WTC11 (cell line): ENCODE results near the gene STX5. TPM values are rescaled to one million over a fixed set of nuclear protein-coding genes. Genes with fewer than 3 reads are reported as not detected.
A peak's percentile ranks its signal among the peaks of the same experiment; 100 is the strongest.

Source experiments
- ATAC-seq: fragments of 200-7000 bp; cut with Tn5 transposase; 2 replicates; pipeline ENCODE4 v1.10.0; 2021; ENCODE audit warnings: mild to moderate bottlenecking, moderate library complexity
- CTCF ChIA-PET: fragments of 300-600 bp; sonication (Branson Sonifier 250); formaldehyde crosslinking; loops from one replicate; lab custom pipeline; 2021; ENCODE audit warnings: antibody characterized with exemption; lab: Charles Lee
- POLR2A ChIA-PET: fragments of 350-600 bp; sonication (Branson Sonifier 250); formaldehyde crosslinking; loops from one replicate; lab custom pipeline; 2021; ENCODE audit warnings: antibody characterized with exemption; lab: Charles Lee
- DNase-seq: peaks from one replicate; pipeline ENCODE4 v3.0.0; 2021; ENCODE audit warnings: low spot score
- H3K27ac Mint-ChIP-seq: 2 replicates; pipeline ENCODE4 v1.8.0; 2021; ENCODE audit warnings: mixed read lengths
- H3K27me3 Mint-ChIP-seq: 2 replicates; pipeline ENCODE4 v1.8.0; 2021; ENCODE audit warnings: low read depth, mild to moderate bottlenecking, moderate library complexity, mixed read lengths
- H3K36me3 Mint-ChIP-seq: 2 replicates; pipeline ENCODE4 v1.8.0; 2021; ENCODE audit warnings: mixed read lengths
- H3K4me1 Mint-ChIP-seq: 2 replicates; pipeline ENCODE4 v1.8.0; 2022; ENCODE audit warnings: mixed read lengths
- H3K4me3 Mint-ChIP-seq: 2 replicates; pipeline ENCODE4 v1.8.0; 2021; ENCODE audit warnings: mild to moderate bottlenecking, moderate library complexity, mixed read lengths
- H3K9me3 Mint-ChIP-seq: 2 replicates; pipeline ENCODE4 v1.8.0; 2021; ENCODE audit warnings: mixed read lengths
- ATF1 ChIP-seq: sonication (generic); formaldehyde crosslinking; IDR thresholded peaks from 2 replicates; pipeline ENCODE4 v1.8.1; 2023; ENCODE audit warnings: mild to moderate bottlenecking, moderate library complexity, missing genetic modification reagents
- EMX1 ChIP-seq: fragments of 250-450 bp; sonication (Bioruptor Pico); IDR thresholded peaks from 2 replicates; pipeline ENCODE4 v1.8.0; 2021; ENCODE audit warnings: mild to moderate bottlenecking
- FOXJ3 ChIP-seq: sonication (generic); formaldehyde crosslinking; IDR thresholded peaks from 2 replicates; pipeline ENCODE4 v1.9.0; 2021; ENCODE audit warnings: missing genetic modification reagents, mild to moderate bottlenecking, borderline replicate concordance
- GRHL2 ChIP-seq: fragments of 250-450 bp; sonication (Bioruptor Pico); IDR thresholded peaks from 2 replicates; pipeline ENCODE4 v1.8.0; 2022; ENCODE audit warnings: mild to moderate bottlenecking, moderate library complexity; ENCODE audit not compliant: insufficient replicate concordance, severe bottlenecking
- GTF2I ChIP-seq: fragments of 250-450 bp; sonication (Bioruptor Pico); conservative IDR thresholded peaks from 2 replicates; pipeline ENCODE4 v1.4.0; 2021; ENCODE audit warnings: mild to moderate bottlenecking
- KAT7 ChIP-seq: sonication (generic); formaldehyde crosslinking; IDR thresholded peaks from 2 replicates; pipeline ENCODE4 v1.8.1; 2023; ENCODE audit warnings: missing genetic modification reagents, mild to moderate bottlenecking, borderline replicate concordance
- NFATC4 ChIP-seq: fragments of 250-450 bp; sonication (Bioruptor Pico); IDR thresholded peaks from 2 replicates; pipeline ENCODE4 v1.9.0; 2021; ENCODE audit warnings: mild to moderate bottlenecking
- PRRX2 ChIP-seq: fragments of 250-450 bp; sonication (Bioruptor Pico); IDR thresholded peaks from 2 replicates; pipeline ENCODE4 v1.8.0; 2021; ENCODE audit warnings: mild to moderate bottlenecking
- RELA ChIP-seq: sonication (generic); formaldehyde crosslinking; IDR thresholded peaks from 2 replicates; pipeline ENCODE4 v1.8.1; 2022; ENCODE audit warnings: missing genetic modification reagents, mild to moderate bottlenecking, borderline replicate concordance
- ZBTB21 ChIP-seq: sonication (generic); formaldehyde crosslinking; IDR thresholded peaks from 2 replicates; pipeline ENCODE4 v1.8.1; 2023; ENCODE audit warnings: mild to moderate bottlenecking, missing genetic modification reagents, borderline replicate concordance
- ZNF121 ChIP-seq: sonication (generic); formaldehyde crosslinking; IDR thresholded peaks from 2 replicates; pipeline ENCODE4 v1.8.0; 2023; ENCODE audit warnings: missing genetic modification reagents
- ZNF219 ChIP-seq: sonication (generic); formaldehyde crosslinking; IDR thresholded peaks from 2 replicates; pipeline ENCODE4 v1.8.0; 2023; ENCODE audit warnings: missing genetic modification reagents, mild to moderate bottlenecking, borderline replicate concordance
- ZNF263 ChIP-seq: sonication (generic); formaldehyde crosslinking; IDR thresholded peaks from 2 replicates; pipeline ENCODE4 v1.8.1; 2022; ENCODE audit warnings: low read depth, mild to moderate bottlenecking, moderate library complexity, missing genetic modification reagents
- ZNF317 ChIP-seq: sonication (generic); formaldehyde crosslinking; IDR thresholded peaks from 2 replicates; pipeline ENCODE4 v1.8.1; 2023; ENCODE audit warnings: low read depth, mild to moderate bottlenecking, moderate library complexity, missing genetic modification reagents, borderline replicate concordance
- total RNA-seq: library from RNA; stranded (reverse); gene quantifications from 3 replicates; pipeline ENCODE4 v1.2.3, GENCODE V29; 2021
- TF ChIP-seq, protein P1 (sequence below): fragments of 250-450 bp; sonication (Bioruptor Pico); IDR thresholded peaks from 2 replicates; pipeline ENCODE4 v1.9.0; 2021; ENCODE audit warnings: mild to moderate bottlenecking
- TF ChIP-seq, protein P2 (sequence below): sonication (generic); formaldehyde crosslinking; IDR thresholded peaks from 2 replicates; pipeline ENCODE4 v1.8.0; 2023; ENCODE audit warnings: missing genetic modification reagents, mild to moderate bottlenecking, borderline replicate concordance
- TF ChIP-seq, protein P3 (sequence below): fragments of 250-450 bp; sonication (Bioruptor Pico); IDR thresholded peaks from 2 replicates; pipeline ENCODE4 v2.1.2; 2022; ENCODE audit warnings: mild to moderate bottlenecking, moderate library complexity
- TF ChIP-seq, protein P4 (sequence below): sonication (generic); formaldehyde crosslinking; IDR thresholded peaks from 2 replicates; pipeline ENCODE4 v1.8.1; 2023; ENCODE audit warnings: mild to moderate bottlenecking, missing genetic modification reagents, moderate library complexity
- TF ChIP-seq, protein P5 (sequence below): sonication (generic); formaldehyde crosslinking; IDR thresholded peaks from 2 replicates; pipeline ENCODE4 v1.8.0; 2023; ENCODE audit warnings: missing genetic modification reagents

Gene STX5
- total RNA-seq, 1 experiment from 2014 or later: 30.2 TPM

DNA sequence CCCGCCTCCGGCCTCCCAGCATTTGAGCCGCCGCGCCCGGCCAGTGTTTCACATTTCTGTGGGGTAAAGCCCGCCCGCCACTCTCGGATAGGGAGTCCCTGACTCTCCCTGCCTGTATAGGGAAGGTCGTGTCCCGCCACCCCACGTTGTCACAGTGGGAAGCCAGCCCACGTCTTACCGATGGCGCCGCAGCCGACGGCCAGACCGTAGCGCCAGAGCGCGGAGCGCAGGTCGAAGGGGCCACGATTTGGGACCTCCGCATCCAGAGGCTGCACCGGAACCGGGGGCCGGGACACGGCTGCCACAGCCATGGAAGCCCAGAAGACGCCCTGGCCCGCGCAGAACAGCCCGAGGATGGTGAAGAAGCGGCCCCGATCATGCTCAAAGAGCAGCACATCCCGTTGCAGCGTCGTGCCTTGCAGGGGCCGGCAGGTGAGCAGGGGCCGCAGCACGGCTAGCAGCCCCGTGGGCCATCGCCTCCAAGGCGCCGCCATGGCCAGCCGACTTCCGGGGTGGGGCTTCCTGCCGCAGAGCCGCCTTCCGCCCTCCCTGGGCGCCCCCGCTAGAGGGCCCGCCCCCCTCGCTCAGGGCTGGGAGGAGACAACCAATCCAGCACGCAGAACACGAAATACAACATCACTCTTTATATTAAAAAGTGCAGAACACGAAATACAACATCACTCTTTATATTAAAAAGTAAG, 40.2 kb downstream of the STX5 start, which contains the start of gene TMEM223 (continued):
- peak; percentile 2; the same call in 1 of the 2 replicates for TF ChIP-seq ZNF121 (CRISPR knock-in tag)
- TF ChIP-seq EMX1 (CRISPR knock-in tag): peak; percentile 81
- TF ChIP-seq ZNF317 (CRISPR knock-in tag): 0 out of 2 replicates have a peak, but pooled peaks have one; percentile 30
- peak; percentile 92; the same call in 1 of the 2 replicates for TF ChIP-seq RELA (CRISPR knock-in tag)
- TF ChIP-seq, protein P1, sequence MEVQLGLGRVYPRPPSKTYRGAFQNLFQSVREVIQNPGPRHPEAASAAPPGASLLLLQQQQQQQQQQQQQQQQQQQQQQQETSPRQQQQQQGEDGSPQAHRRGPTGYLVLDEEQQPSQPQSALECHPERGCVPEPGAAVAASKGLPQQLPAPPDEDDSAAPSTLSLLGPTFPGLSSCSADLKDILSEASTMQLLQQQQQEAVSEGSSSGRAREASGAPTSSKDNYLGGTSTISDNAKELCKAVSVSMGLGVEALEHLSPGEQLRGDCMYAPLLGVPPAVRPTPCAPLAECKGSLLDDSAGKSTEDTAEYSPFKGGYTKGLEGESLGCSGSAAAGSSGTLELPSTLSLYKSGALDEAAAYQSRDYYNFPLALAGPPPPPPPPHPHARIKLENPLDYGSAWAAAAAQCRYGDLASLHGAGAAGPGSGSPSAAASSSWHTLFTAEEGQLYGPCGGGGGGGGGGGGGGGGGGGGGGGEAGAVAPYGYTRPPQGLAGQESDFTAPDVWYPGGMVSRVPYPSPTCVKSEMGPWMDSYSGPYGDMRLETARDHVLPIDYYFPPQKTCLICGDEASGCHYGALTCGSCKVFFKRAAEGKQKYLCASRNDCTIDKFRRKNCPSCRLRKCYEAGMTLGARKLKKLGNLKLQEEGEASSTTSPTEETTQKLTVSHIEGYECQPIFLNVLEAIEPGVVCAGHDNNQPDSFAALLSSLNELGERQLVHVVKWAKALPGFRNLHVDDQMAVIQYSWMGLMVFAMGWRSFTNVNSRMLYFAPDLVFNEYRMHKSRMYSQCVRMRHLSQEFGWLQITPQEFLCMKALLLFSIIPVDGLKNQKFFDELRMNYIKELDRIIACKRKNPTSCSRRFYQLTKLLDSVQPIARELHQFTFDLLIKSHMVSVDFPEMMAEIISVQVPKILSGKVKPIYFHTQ: no peak; the same call in 1 of the 2 replicates
- 0 out of 2 replicates have a peak, but pooled peaks have one; percentile 21 for TF ChIP-seq ZNF263 (CRISPR knock-in tag)
- TF ChIP-seq, protein P2, sequence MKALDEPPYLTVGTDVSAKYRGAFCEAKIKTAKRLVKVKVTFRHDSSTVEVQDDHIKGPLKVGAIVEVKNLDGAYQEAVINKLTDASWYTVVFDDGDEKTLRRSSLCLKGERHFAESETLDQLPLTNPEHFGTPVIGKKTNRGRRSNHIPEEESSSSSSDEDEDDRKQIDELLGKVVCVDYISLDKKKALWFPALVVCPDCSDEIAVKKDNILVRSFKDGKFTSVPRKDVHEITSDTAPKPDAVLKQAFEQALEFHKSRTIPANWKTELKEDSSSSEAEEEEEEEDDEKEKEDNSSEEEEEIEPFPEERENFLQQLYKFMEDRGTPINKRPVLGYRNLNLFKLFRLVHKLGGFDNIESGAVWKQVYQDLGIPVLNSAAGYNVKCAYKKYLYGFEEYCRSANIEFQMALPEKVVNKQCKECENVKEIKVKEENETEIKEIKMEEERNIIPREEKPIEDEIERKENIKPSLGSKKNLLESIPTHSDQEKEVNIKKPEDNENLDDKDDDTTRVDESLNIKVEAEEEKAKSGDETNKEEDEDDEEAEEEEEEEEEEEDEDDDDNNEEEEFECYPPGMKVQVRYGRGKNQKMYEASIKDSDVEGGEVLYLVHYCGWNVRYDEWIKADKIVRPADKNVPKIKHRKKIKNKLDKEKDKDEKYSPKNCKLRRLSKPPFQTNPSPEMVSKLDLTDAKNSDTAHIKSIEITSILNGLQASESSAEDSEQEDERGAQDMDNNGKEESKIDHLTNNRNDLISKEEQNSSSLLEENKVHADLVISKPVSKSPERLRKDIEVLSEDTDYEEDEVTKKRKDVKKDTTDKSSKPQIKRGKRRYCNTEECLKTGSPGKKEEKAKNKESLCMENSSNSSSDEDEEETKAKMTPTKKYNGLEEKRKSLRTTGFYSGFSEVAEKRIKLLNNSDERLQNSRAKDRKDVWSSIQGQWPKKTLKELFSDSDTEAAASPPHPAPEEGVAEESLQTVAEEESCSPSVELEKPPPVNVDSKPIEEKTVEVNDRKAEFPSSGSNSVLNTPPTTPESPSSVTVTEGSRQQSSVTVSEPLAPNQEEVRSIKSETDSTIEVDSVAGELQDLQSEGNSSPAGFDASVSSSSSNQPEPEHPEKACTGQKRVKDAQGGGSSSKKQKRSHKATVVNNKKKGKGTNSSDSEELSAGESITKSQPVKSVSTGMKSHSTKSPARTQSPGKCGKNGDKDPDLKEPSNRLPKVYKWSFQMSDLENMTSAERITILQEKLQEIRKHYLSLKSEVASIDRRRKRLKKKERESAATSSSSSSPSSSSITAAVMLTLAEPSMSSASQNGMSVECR: peak; percentile 89; the same call in 1 of the 2 replicates
- no peak for TF ChIP-seq GRHL2 (CRISPR knock-in tag)
- TF ChIP-seq ATF1 (CRISPR knock-in tag): peak; percentile 47; the same call in 1 of the 2 replicates
- 0 out of 2 replicates have a peak, but pooled peaks have one; percentile 76 for TF ChIP-seq KAT7 (CRISPR knock-in tag)

DNA sequence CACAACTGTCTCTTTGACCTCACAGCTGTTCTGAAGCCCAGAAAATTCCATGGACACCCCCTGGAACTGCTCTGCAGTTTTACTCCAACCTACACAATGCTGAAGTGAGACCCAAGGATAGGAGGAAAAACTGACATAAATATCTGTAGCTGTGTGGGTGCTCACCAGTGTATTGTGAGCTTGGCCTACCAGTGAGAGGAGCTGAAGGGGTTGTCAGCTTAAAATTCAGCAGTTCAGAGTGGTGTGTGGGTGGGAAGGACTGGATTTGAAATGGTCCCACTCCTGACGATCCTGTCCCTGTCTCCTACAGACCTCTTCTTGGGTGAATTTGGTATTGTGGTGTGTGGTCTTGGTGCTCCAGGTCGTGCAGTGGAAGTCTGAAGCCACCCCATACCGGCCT, 42.3 kb downstream of the STX5 start:
- DNase-seq (no peak), ATAC-seq (no peak)
- Mint-ChIP-seq H3K27ac (peak overlapping the region; percentile 94), H3K27me3 (no peaks in the 10 kb centered on the region; the same call in 1 of the 2 replicates), H3K9me3 (no peaks in the 10 kb centered on the region), H3K36me3 (peaks cover 34% of the 10 kb centered on the region), H3K4me1 (peaks cover 37% of the 10 kb centered on the region), H3K4me3 (peak overlapping the region; percentile 91)
- CTCF ChIA-PET: interaction anchor here (0.6 to 4.6 kb wide), 6 partner anchors 20 to 231 kb away, joined by 3 to 44 read pairs (median 4); partner anchors contain the start of genes HNRNPUL2, STX5, TEX54 and TTC9C
- POLR2A ChIA-PET: interaction anchor here (1.0 to 1.4 kb wide), 3 partner anchors 52 to 82 kb away, joined by 3 to 5 read pairs (median 4); partner anchors contain the start of gene GNG3
- TF ChIP-seq, protein P3, sequence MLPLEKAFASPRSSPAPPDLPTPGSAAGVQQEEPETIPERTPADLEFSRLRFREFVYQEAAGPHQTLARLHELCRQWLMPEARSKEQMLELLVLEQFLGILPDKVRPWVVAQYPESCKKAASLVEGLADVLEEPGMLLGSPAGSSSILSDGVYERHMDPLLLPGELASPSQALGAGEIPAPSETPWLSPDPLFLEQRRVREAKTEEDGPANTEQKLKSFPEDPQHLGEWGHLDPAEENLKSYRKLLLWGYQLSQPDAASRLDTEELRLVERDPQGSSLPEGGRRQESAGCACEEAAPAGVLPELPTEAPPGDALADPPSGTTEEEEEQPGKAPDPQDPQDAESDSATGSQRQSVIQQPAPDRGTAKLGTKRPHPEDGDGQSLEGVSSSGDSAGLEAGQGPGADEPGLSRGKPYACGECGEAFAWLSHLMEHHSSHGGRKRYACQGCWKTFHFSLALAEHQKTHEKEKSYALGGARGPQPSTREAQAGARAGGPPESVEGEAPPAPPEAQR: no peak
- TF ChIP-seq RELA (CRISPR knock-in tag) (no peak), ZNF219 (no peak), ZBTB21 (CRISPR knock-in tag) (no peak), NFATC4 (no peak), FOXJ3 (CRISPR knock-in tag) (no peak), GTF2I (CRISPR knock-in tag) (no peak), PRRX2 (no peak)
- TF ChIP-seq, protein P1: no peak
- TF ChIP-seq, protein P4, sequence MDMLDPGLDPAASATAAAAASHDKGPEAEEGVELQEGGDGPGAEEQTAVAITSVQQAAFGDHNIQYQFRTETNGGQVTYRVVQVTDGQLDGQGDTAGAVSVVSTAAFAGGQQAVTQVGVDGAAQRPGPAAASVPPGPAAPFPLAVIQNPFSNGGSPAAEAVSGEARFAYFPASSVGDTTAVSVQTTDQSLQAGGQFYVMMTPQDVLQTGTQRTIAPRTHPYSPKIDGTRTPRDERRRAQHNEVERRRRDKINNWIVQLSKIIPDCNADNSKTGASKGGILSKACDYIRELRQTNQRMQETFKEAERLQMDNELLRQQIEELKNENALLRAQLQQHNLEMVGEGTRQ: no peak
- TF ChIP-seq, protein P5, sequence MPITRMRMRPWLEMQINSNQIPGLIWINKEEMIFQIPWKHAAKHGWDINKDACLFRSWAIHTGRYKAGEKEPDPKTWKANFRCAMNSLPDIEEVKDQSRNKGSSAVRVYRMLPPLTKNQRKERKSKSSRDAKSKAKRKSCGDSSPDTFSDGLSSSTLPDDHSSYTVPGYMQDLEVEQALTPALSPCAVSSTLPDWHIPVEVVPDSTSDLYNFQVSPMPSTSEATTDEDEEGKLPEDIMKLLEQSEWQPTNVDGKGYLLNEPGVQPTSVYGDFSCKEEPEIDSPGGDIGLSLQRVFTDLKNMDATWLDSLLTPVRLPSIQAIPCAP (CRISPR knock-in tag): no peak
